Effector CD4-positive, alpha-beta T cell (primary cell): ENCODE results near the gene CCDC57.

ENCODE experiments used
- DNase-seq: peaks from one replicate; pipeline ENCODE4 v3.0.0-alpha.2; 2020

CCDC57 gene

GRCh38 chr17:82101767-82102679 lies 110.6 kb downstream of the CCDC57 start:
- DNase-seq = no peak

GRCh38 chr17:82101301-82101715 lies 111.3 kb downstream of the CCDC57 start:
- DNase-seq = no peak

- no peak for DNase-seq
Observed at GRCh38 chr17:82100502-82101298, 111.9 kb downstream of the CCDC57 start.

GRCh38 chr17:82098939-82099763 lies 113.5 kb downstream of the CCDC57 start:
- DNase-seq = no peak

- DNase-seq = peak; percentile 87
Observed at GRCh38 chr17:82098169-82098938, 114.3 kb downstream of the CCDC57 start, which contains the start of gene FASN. Gene FASN, minus strand, starts transcription at chr17:82098236. Its CDS starts 1,791 bp downstream, at chr17:82096445.

GRCh38 chr17:82097919-82098168 lies 114.8 kb downstream of the CCDC57 start:
- no peak for DNase-seq

- no peak for DNase-seq
Observed at GRCh38 chr17:82097184-82097918, 115.3 kb downstream of the CCDC57 start.

- DNase-seq = no peak
Observed at GRCh38 chr17:82096709-82097183, 115.9 kb downstream of the CCDC57 start.

GRCh38 chr17:82095777-82096708 lies 116.6 kb downstream of the CCDC57 start:
- no peak for DNase-seq

- no peak for DNase-seq
Observed at GRCh38 chr17:82094931-82095776, 117.5 kb downstream of the CCDC57 start.

- no peak for DNase-seq
Observed at GRCh38 chr17:82092995-82093751, 119.5 kb downstream of the CCDC57 start.

GRCh38 chr17:82092628-82092994 lies 120.0 kb downstream of the CCDC57 start:
- DNase-seq = no peak

GRCh38 chr17:82092094-82092586 lies 120.5 kb downstream of the CCDC57 start:
- DNase-seq = no peak

- DNase-seq = no peak
Observed at GRCh38 chr17:82091264-82092066, 121.2 kb downstream of the CCDC57 start.

- no peak for DNase-seq
Observed at GRCh38 chr17:82090549-82091263, 121.9 kb downstream of the CCDC57 start.

- no peak for DNase-seq
Observed at GRCh38 chr17:82089723-82090548, 122.7 kb downstream of the CCDC57 start.
